ENCODE results near the gene CFAP210. TPM values are rescaled to one million over a fixed set of nuclear protein-coding genes. Genes with fewer than 3 reads are reported as not detected.

CFAP210 gene, protein sequence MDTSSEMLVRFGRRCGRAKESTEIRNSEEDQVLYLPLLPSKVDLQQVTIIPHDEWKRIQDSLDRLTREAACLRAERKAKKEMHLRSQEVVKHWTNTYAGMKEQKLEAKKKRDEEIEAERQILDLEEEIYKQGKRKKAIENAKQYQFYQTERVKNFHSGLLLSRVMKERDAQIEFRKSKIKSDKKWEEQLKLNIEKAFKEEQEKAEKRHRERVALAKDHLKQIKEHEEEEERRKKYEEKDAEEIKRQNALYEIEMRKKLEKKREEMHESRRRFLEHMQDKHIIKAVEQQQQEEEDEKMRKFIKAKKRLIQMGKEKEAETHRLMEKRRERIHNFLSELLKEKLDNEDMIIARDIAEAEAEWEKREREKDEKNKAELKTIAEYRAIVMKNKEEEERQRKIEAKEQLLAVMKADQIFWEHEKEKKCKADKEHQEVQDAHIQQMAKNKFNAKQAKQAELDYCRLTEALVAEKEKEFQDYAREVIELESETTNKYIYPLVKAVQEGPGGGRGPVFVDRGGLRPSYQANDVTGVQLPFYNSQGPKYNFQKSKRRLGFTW
- total RNA-seq: not detected

DNA sequence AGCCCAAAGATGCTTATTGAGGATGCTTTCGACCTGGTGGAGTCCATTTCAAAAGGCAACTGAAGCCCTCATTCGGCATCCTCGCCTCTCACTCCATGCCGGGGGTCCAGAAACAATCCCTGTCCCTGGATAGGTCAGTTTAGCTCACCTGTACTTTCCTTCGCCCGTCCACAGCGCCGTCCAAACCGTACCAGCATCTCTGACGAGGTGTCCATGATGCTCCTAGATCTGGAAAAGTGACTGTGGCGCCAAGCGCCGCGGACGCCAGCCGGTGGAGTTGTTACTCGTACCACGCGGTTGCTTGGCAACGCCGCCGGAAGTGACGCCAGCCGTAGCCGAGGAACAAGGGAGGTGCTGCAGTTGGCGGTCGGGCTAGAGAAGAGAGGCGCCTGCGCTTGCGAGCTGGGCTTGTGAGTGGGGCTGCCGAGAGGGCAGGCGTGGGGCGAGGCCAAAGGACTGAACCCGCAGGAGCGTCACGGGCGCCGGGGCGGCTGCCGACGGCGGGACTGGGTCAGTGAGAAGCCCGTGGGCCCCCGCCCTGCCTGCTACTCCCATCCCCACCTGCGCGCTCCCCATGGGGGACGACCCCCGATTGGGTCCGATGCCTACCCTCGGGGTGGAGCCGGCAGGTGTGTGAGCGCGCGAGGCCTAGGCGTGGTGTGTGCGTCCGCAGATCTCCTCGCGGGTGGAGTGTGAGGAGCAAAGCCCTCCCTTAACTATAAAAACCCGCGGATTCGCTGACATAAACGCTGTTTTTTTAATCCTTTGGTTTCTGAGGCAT is at the start of gene CFAP210, which contains the start of gene PHOSPHO2:
Gene CFAP210 (minus strand): TSS at position 293 of the 781 bp plus-strand sequence. CDS start 78 bp downstream, at position 215.
Gene PHOSPHO2 (plus strand): TSS at position 357 of the 781 bp plus-strand sequence. CDS start 6,503 bp downstream, outside the sequence.
- ChIA-PET POLR2A (interaction anchor here (0.5 to 2.9 kb wide), 4 partner anchors 11 to 929 kb away, joined by 3 to 8 read pairs (median 4); partner anchors contain the start of gene KLHL23), CTCF (interaction anchor here (0.9 to 1.4 kb wide), 2 partner anchors 39 to 122 kb away, joined by 3 read pairs; partner anchors contain the start of gene KLHL23)
- H3K27ac Mint-ChIP-seq: peak within 1 kb of the TSS; percentile 92
- no peaks in the 10 kb centered on the region for H3K9me3 Mint-ChIP-seq (ENCODE audit: insufficient read depth)
- peaks cover 35% of the 10 kb centered on the region for H3K4me1 Mint-ChIP-seq (ENCODE audit: low read depth)
- ATAC-seq: peak; percentile 98
- DNase-seq: peak; percentile 99
- H3K4me3 Mint-ChIP-seq: peak within 1 kb of the TSS; percentile 91
- H3K36me3 Mint-ChIP-seq (ENCODE audit: low read depth): peaks cover 11% of the 10 kb centered on the region
- peaks cover 22% of the 10 kb centered on the region for H3K27me3 Mint-ChIP-seq (ENCODE audit: low read depth)

DNA sequence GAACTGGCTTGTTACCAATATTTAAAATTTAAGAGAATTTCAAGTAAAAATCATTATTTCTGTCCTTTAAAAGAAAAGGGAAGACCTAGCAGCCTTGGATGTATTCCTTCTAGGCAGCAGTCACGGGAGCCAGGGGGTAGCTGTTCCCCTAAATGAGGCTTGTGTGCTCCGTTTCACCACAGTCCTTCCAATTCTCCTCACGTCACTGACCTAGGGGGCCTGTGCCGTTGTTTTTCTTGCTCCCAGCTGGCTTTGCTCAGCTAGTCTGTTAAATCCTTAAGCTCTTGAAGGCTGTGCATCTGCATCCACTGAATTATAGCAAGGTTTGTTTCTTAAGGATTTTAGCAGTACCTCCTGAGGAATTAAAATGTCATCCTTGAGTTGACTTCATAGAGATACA is 49.3 kb upstream of the CFAP210 start:
- ChIA-PET POLR2A (interaction anchor here (0.6 kb wide), 1 partner anchor 89 kb away, joined by 3 read pairs; no protein-coding TSS in a partner anchor), CTCF (interaction anchor here (1.1 to 2.0 kb wide), 2 partner anchors 9 to 11 kb away, joined by 3 to 4 read pairs; no protein-coding TSS in a partner anchor)
- H3K9me3 Mint-ChIP-seq (ENCODE audit: insufficient read depth): no peaks in the 10 kb centered on the region
- no peaks in the 10 kb centered on the region for H3K27me3 Mint-ChIP-seq (ENCODE audit: low read depth)
- H3K4me1 Mint-ChIP-seq (ENCODE audit: low read depth): peaks cover 5% of the 10 kb centered on the region
- H3K36me3 Mint-ChIP-seq (ENCODE audit: low read depth): peaks cover 11% of the 10 kb centered on the region
- ATAC-seq: no peak
- no peak overlapping the region for H3K27ac Mint-ChIP-seq
- no peak overlapping the region for H3K4me3 Mint-ChIP-seq
- no peak for DNase-seq

DNA sequence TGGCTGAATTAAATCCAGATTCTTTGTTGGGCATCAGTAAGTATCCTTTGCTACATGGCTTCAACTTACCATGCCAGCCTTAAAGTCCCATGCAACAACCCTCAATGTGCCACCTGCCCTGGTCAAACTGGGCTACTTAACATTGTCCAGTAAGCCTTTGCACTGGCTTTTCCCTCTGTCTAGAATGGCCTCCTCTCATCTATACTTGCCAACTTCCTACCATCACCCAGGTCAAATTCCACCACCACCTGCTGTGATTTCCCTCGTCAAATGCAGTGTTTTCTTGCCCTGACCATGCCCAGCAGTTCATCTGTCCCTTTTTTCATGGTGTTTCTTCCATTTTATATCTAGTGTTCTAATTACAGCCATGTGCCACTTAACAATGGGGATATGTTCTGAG is 45.1 kb upstream of the CFAP210 start:
- no peak for DNase-seq
- Mint-ChIP-seq H3K4me3 (no peak overlapping the region), H3K27ac (no peak overlapping the region), H3K27me3 (ENCODE audit: low read depth) (no peaks in the 10 kb centered on the region), H3K9me3 (ENCODE audit: insufficient read depth) (no peaks in the 10 kb centered on the region), H3K36me3 (ENCODE audit: low read depth) (peaks cover 11% of the 10 kb centered on the region), H3K4me1 (ENCODE audit: low read depth) (peaks cover 19% of the 10 kb centered on the region)
- ChIA-PET POLR2A (interaction anchor here (0.6 kb wide), 1 partner anchor 111 kb away, joined by 3 read pairs; no protein-coding TSS in a partner anchor), CTCF (no interaction called here)
- no peak for ATAC-seq

DNA sequence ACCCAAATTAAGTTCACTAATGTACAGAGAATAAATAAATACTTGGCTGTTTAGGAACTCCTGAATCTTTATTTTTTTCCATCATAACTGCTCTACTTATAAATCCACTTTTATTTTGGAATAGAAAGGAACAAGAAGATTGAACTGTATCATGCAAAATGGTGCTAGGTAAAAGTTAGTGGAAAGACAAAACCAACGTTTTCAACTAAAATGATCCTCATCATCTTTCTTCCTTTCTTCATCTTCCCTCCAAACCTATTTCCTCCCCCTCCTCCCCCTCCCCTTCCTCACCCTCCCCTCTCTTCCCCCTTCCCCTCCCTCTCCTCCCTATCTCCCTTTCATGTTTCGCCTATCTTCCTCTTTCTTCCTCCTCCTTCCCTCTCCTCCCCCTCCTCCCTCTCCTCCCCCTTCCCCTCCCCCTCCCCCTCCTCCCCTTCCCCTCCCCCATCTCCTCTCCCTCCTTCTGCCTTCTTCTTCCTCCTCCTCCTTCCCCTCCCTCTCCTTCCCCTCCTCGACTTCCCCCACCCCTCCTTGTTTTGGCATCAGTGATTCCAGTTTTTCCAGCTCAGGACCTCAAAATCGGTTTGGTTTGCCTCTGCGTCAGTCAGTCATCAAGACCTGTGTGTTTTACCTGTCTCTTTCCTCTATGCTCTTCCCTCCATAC is 44.5 kb upstream of the CFAP210 start:
- no peak for ATAC-seq
- CTCF ChIA-PET: no interaction called here

DNA sequence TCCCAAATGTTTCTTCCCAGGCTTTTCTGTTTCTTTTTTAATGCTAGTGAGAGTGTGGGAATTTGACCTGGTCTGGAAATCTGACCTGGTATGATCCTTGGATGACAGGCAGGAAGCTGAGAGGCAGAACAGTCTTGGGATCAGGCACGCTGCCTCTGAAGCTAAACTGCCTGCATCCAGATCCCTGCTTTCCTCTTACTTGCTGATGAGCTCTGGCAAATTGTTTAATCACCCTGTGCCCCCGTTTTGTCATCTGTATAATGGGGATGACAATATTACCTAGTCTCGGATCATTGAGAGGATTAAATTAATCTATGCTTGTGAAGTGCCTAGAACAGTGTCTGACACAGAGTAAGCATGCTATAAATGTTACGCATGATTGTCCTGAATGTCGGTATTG is 42.7 kb upstream of the CFAP210 start:
- ATAC-seq: no peak
- DNase-seq: peak; percentile 13
- POLR2A ChIA-PET: no interaction called here
- H3K27me3 Mint-ChIP-seq (ENCODE audit: low read depth): peaks cover 10% of the 10 kb centered on the region
- H3K27ac Mint-ChIP-seq: no peak overlapping the region
- H3K4me3 Mint-ChIP-seq: no peak overlapping the region
- peaks cover 33% of the 10 kb centered on the region for H3K4me1 Mint-ChIP-seq (ENCODE audit: low read depth)
- peaks cover 5% of the 10 kb centered on the region for H3K36me3 Mint-ChIP-seq (ENCODE audit: low read depth)
- no peaks in the 10 kb centered on the region for H3K9me3 Mint-ChIP-seq (ENCODE audit: insufficient read depth)
- CTCF ChIA-PET: no interaction called here

More for the DNA sequence above, 44.5 kb upstream of the CFAP210 start:
- Mint-ChIP-seq H3K4me1 (ENCODE audit: low read depth) (peaks cover 19% of the 10 kb centered on the region), H3K9me3 (ENCODE audit: insufficient read depth) (no peaks in the 10 kb centered on the region), H3K27me3 (ENCODE audit: low read depth) (no peaks in the 10 kb centered on the region), H3K27ac (no peak overlapping the region), H3K36me3 (ENCODE audit: low read depth) (peaks cover 7% of the 10 kb centered on the region), H3K4me3 (no peak overlapping the region)
- DNase-seq: no peak
- POLR2A ChIA-PET: no interaction called here

DNA sequence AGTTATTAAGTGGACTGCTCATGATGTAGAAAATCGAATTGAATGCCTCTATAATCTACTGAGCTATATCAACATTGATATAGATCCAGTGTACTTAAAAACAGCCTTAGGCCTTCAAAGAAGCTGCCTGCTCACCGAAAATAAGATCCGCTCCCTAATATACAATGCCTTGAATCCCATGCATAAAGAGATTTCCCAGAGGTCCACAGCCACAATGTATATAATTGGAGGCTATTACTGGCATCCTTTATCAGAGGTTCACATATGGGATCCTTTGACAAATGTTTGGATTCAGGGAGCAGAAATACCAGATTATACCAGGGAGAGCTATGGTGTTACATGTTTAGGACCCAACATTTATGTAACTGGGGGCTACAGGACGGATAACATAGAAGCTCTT is 41.4 kb upstream of the CFAP210 start:
- Mint-ChIP-seq H3K9me3 (ENCODE audit: insufficient read depth) (no peaks in the 10 kb centered on the region), H3K36me3 (ENCODE audit: low read depth) (peaks cover 5% of the 10 kb centered on the region), H3K4me1 (ENCODE audit: low read depth) (peaks cover 33% of the 10 kb centered on the region), H3K4me3 (peak overlapping the region; percentile 10), H3K27me3 (ENCODE audit: low read depth) (peaks cover 11% of the 10 kb centered on the region), H3K27ac (no peak overlapping the region)
- ChIA-PET POLR2A (no interaction called here), CTCF (no interaction called here)
- no peak for ATAC-seq
- DNase-seq: no peak

DNA sequence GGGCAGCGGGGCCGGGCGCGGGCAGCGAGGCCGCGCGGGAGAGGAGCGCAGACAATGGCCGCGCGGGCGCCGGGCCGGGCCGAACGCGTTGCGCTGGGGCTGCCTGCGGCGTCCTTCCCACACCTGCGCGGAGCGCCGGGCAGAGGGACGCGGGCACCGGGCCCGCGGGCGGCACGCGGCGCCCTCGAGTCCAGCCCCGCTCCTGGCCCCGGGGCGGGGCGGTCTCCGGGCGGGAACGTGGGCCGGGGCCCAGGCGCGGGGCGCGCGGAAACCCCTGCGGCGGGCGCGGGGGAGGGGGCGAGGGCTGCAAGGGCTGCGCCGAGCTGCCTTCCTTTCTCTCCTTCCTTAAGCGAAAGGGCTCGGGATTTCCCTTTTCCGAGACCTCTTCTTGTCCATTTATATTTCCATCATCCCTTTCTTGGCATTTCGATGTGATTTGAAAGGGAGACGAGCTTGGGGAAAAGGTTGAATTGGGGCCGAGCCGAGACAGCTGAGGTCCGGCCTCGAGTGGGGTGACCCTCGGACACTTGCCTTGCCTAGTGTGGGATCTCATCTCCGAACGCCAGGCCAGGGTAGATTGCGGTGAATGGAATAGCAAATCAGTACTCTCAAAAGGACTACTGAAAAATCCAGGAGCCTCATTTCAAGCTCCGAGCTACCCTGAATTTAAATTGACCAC is 40.1 kb upstream of the CFAP210 start:
- no peak for DNase-seq
- POLR2A ChIA-PET: no interaction called here
- no peak for ATAC-seq
- no peaks in the 10 kb centered on the region for H3K9me3 Mint-ChIP-seq (ENCODE audit: insufficient read depth)
- peaks cover 33% of the 10 kb centered on the region for H3K4me1 Mint-ChIP-seq (ENCODE audit: low read depth)
- H3K36me3 Mint-ChIP-seq (ENCODE audit: low read depth): peaks cover 3% of the 10 kb centered on the region
- H3K27me3 Mint-ChIP-seq (ENCODE audit: low read depth): peaks cover 11% of the 10 kb centered on the region
- peak overlapping the region; percentile 21 for H3K27ac Mint-ChIP-seq
- CTCF ChIA-PET: interaction anchor here (0.9 to 1.0 kb wide), 2 partner anchors 9 to 11 kb away, joined by 3 to 5 read pairs; no protein-coding TSS in a partner anchor
- peak overlapping the region; percentile 76 for H3K4me3 Mint-ChIP-seq

DNA sequence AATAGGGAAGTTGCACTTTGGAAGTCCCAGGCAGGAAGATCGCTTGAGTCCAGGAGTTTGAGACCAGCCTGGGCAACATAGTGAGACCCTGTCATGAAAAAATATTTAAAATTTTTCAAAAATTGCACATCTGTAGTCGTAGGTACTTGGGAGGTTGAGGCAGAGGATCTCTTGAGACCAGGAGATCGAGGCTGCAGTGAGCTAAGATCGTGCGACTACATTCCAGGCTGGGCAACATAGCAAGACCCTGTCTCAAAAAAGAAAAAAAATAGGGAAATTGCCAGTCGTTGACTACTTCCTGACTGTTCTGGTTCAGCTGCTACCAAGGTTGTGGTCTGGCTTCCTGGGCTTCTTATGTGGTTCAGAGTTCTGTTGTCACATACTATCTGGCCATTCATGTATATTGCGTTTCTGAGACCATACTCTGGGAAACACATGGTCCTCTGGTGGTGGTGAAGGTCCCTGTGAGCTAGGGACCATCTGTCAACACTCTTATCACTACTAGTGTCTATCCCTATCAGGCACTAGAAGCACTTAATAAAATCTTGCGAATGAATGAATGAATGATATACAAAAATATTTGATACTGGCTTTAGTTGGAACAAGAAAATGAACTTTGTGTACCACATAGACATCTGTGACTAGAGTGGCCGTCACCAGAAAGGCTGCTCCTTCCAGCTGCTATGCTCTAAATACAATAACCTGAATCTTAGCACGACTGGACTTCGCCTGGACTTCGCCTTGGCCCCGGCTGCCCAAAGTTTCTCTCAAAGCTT is 38.6 kb upstream of the CFAP210 start:
- ATAC-seq (no peak), DNase-seq (peak; percentile 38)
- POLR2A ChIA-PET: interaction anchor here (1.0 kb wide), 1 partner anchor 39 kb away, joined by 3 read pairs; the partner anchor contains the start of gene CFAP210
- H3K36me3 Mint-ChIP-seq (ENCODE audit: low read depth): no peaks in the 10 kb centered on the region
- H3K27me3 Mint-ChIP-seq (ENCODE audit: low read depth): peaks cover 14% of the 10 kb centered on the region
- H3K27ac Mint-ChIP-seq: no peak overlapping the region
- H3K9me3 Mint-ChIP-seq (ENCODE audit: insufficient read depth): no peaks in the 10 kb centered on the region
- H3K4me1 Mint-ChIP-seq (ENCODE audit: low read depth): peaks cover 29% of the 10 kb centered on the region
- CTCF ChIA-PET: interaction anchor here (1.0 to 1.5 kb wide), 2 partner anchors 10 to 38 kb away, joined by 3 to 4 read pairs; partner anchors contain the start of genes CFAP210 and PHOSPHO2
- peak overlapping the region; percentile 77 for H3K4me3 Mint-ChIP-seq

DNA sequence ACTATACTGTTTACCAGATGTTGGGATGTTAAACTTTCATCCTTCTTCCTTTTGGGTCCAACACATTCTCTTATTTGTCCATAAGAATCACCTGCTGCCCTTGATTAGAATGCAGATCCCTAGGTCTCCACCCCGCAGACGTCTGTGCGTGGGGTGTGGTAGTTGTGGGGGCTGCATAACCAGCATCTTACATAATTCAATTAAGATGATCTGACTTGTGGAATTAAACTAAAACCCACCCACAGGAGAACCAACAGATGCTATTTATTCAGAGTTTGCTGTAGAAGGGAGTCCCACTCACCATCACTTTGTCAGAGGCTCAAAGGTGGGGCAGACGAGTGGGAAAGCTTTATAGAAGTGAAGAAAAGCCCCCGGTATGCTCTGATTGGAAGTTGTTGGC is 37.9 kb upstream of the CFAP210 start:
- ATAC-seq: no peak
- H3K4me1 Mint-ChIP-seq (ENCODE audit: low read depth): peaks cover 26% of the 10 kb centered on the region
- CTCF ChIA-PET: interaction anchor here (1.5 kb wide), 1 partner anchor 38 kb away, joined by 3 read pairs; the partner anchor contains the start of genes CFAP210 and PHOSPHO2
- POLR2A ChIA-PET: no interaction called here
- no peaks in the 10 kb centered on the region for H3K9me3 Mint-ChIP-seq (ENCODE audit: insufficient read depth)
- H3K27me3 Mint-ChIP-seq (ENCODE audit: low read depth): peaks cover 14% of the 10 kb centered on the region
- no peak overlapping the region for H3K27ac Mint-ChIP-seq
- no peaks in the 10 kb centered on the region for H3K36me3 Mint-ChIP-seq (ENCODE audit: low read depth)
- DNase-seq: no peak
- H3K4me3 Mint-ChIP-seq: no peak overlapping the region

DNA sequence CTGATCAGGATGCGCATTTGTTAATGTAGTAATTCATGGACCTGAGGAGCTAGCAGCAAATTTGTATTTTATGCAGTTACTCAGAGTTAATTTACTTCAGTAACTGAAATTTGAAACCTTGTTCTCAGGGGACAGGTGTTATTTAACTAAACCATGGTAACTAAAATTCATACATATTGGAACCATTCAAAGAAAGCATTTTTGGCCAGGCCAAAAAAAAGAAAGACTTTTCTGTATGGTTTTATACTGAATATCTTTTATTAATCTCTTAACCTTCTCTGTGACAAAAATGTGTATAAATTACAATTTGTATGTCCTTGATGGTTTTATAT is 35.0 kb upstream of the CFAP210 start:
- CTCF ChIA-PET: no interaction called here
- POLR2A ChIA-PET: no interaction called here

More for the DNA sequence above, 35.0 kb upstream of the CFAP210 start:
- Mint-ChIP-seq H3K4me1 (ENCODE audit: low read depth) (peaks cover 15% of the 10 kb centered on the region), H3K27me3 (ENCODE audit: low read depth) (peaks cover 21% of the 10 kb centered on the region), H3K9me3 (ENCODE audit: insufficient read depth) (no peaks in the 10 kb centered on the region), H3K27ac (no peak overlapping the region), H3K36me3 (ENCODE audit: low read depth) (no peaks in the 10 kb centered on the region), H3K4me3 (no peak overlapping the region)
- DNase-seq: no peak
- ATAC-seq: no peak

Data from activated CD8-positive, alpha-beta T cell treated with anti-CD3 and anti-CD28 coated beads, Interleukin-2, amount 10 ng/mL, durations not matched to agents 7 days and 5 days (primary cell).